ENCODE measurements around the gene AGAP5.

Gene AGAP5

DNA sequence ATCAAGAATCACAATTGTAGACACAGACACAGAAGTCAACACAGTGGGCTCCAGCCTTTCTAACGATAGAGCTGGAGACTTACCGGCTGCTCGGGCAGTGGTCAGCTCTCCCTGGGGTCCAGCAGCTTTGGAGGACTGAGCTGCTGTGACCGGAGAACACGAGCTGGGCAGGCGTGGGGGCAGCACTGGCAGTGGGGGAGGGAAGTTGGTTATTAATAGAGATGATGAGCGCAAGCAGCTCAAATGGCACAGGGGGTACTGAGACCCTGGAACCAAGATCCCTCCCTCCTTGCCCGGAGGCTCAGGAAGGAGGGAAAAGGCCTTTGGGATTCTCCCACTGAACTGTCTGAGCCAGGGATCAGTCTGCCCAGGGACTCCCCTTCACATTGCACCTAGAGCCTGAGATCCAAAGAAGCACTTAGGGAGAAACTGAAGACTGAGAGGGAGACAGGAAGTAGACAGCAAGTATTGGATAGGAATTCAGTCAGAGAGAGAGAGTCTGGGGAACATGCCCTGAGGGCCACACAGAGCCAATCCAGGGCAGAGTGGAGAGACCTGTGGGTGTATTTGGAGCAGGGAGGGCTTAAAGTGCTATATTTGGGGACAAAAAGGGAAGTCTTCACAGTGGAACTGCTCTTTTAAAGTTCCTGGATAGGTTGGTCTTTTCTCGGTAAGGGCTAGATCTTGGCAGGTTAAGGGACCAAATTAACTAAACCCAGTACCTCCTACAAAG, 56.4 kb downstream of the AGAP5 start, which contains the start of gene MYOZ1:
TSS of gene MYOZ1 (minus strand) at position 147 of the 733 bp plus-strand sequence. CDS start 1,457 bp downstream, outside the sequence.
- no peaks in the 10 kb centered on the region for H4K20me1 ChIP-seq
- H3K9ac ChIP-seq = no peak within 1 kb of the TSS
- H3K27me3 ChIP-seq = no peaks in the 10 kb centered on the region
- H3K9me3 ChIP-seq = no peaks in the 10 kb centered on the region
- no peak for TF ChIP-seq Cebpa-rat (IDR thresholded peaks at IDR 0.05)
- H3K4me2 ChIP-seq = no peak within 1 kb of the TSS
- H3K27ac ChIP-seq = no peak within 1 kb of the TSS
- no peaks in the 10 kb centered on the region for H3K36me3 ChIP-seq
- peaks cover 15% of the 10 kb centered on the region for H3K4me1 ChIP-seq
- no peak within 1 kb of the TSS for H3K4me3 ChIP-seq

DNA sequence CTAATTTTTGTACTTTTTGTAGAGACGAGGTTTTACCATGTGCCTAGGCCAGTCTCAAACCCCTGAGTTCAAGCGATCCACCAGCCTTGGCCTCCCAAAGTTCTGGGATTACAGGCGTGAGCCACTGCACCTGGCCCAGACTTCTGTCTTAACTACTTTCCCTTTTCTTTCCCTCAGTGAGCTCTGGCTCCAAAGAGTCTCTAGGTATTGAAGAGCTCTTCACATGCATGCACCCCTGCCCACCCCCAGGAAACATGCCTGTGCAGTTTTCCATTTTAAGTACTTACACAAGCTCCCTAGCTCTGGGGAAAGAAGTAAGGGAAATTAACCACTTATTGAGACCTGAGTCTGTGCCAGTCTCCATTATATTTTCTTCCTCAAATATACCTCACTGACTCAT, 58.6 kb downstream of the AGAP5 start:
- Histone ChIP-seq H3K4me3 (no peak overlapping the region), H3K9me3 (no peaks in the 10 kb centered on the region), H3K27me3 (no peaks in the 10 kb centered on the region), H3K36me3 (no peaks in the 10 kb centered on the region), H3K27ac (no peak overlapping the region), H3K9ac (no peak overlapping the region), H4K20me1 (no peaks in the 10 kb centered on the region), H3K4me1 (peaks cover 12% of the 10 kb centered on the region), H3K4me2 (no peak overlapping the region)
- no peak for TF ChIP-seq Cebpa-rat (IDR thresholded peaks at IDR 0.05)

DNA sequence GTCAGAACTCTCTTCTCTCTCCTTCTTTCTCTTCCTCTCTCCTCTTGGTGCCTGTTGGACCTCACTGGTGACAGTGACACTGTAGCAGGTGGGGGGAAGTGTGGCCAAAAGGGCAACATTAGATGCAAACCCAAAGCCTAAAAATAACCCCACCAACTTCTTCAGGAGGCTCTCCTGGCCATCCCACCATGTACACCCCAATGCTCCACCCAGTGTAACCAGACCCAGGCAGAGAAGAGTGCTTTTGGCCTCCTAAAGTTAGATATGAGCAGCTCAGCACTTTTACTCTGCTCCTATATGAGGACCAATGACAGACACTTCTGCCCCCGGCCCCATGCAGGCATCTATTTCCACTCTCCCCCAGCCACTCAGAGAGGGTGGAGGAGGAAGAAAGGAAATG, 62.1 kb downstream of the AGAP5 start:
- Histone ChIP-seq H3K4me3 (no peak overlapping the region), H3K36me3 (no peaks in the 10 kb centered on the region)

DNA sequence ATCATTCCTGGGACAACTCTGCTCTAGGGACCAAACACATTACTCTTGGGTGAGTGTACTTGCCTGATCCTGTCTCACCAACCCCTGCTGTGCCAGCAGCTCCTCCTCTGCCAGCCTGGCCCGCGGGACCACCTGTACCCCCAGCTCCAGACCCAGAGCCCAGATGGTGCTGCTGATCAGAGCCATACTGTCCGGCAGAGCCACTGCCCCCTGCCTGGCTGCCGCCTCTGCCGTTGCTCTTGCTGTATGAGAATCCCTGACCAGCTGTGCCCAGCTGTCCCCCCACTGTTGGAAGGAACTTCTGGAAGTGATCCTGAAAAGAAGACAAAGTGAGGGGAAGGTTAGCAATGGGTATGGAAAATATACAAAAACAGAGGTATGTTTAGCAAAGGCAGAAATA, 63.5 kb downstream of the AGAP5 start:
- Histone ChIP-seq H3K4me3 (no peak overlapping the region), H3K27me3 (no peaks in the 10 kb centered on the region), H3K4me1 (no peaks in the 10 kb centered on the region), H3K9me3 (no peaks in the 10 kb centered on the region), H3K4me2 (no peak overlapping the region), H4K20me1 (no peaks in the 10 kb centered on the region), H3K9ac (no peak overlapping the region), H3K27ac (no peak overlapping the region), H3K36me3 (no peaks in the 10 kb centered on the region)
- TF ChIP-seq Cebpa-rat (IDR thresholded peaks at IDR 0.05) = no peak

More for the DNA sequence above, 62.1 kb downstream of the AGAP5 start:
- Histone ChIP-seq H3K9ac (no peak overlapping the region), H4K20me1 (no peaks in the 10 kb centered on the region), H3K9me3 (no peaks in the 10 kb centered on the region), H3K4me1 (no peaks in the 10 kb centered on the region), H3K27me3 (no peaks in the 10 kb centered on the region), H3K4me2 (no peak overlapping the region), H3K27ac (no peak overlapping the region)
- no peak for TF ChIP-seq Cebpa-rat (IDR thresholded peaks at IDR 0.05)

DNA sequence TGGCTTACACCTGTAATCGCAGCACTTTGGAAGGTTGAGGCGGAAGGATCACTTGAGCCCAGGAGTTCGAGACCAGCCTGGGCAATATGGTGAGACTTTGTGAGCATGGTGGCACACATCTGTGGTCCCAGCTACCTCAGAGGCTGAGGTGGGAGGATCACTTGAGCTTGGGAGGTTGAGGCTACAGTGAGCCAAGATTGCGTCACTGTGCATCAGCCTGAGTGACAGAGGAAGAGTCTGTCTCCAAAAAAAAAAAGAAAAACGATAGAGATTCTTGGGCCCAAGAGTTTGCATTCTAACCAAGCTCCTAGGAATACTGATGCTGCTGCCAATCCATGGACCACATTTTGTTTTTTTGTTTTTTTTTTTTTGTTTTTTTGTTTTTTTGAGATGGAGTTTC, 68.7 kb downstream of the AGAP5 start:
- H3K36me3 ChIP-seq = no peaks in the 10 kb centered on the region
- no peaks in the 10 kb centered on the region for H4K20me1 ChIP-seq
- H3K4me2 ChIP-seq = no peak overlapping the region
- H3K9me3 ChIP-seq = no peaks in the 10 kb centered on the region
- H3K27ac ChIP-seq = no peak overlapping the region
- peaks cover 20% of the 10 kb centered on the region for H3K4me1 ChIP-seq
- 0 out of 2 replicates have a peak, but pooled peaks have one; percentile 10 for TF ChIP-seq Cebpa-rat (IDR thresholded peaks at IDR 0.05)
- H3K27me3 ChIP-seq = no peaks in the 10 kb centered on the region
- no peak overlapping the region for H3K9ac ChIP-seq
- H3K4me3 ChIP-seq = no peak overlapping the region

DNA sequence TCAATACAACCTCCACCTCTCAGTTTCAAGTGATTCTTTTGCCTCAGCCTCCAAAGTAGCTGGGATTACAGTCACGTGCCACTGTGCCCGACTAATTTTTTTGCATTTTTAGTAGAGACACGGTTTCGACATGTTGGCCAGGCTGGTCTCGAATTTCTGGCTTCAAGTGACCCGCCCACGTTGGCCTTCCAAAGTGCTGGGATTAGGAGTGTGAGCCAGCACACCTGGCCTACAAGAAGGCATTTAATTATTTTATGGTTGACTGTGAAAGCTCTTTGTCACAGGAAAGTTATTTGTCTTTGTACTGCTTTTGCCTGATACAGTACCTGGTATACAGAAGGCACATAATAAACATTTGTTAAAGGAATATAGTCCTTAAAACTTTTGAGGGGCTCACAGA, 69.5 kb downstream of the AGAP5 start:
- Histone ChIP-seq H3K27ac (no peak overlapping the region), H4K20me1 (no peaks in the 10 kb centered on the region), H3K9ac (no peak overlapping the region), H3K4me2 (no peak overlapping the region), H3K9me3 (no peaks in the 10 kb centered on the region), H3K4me3 (no peak overlapping the region), H3K36me3 (no peaks in the 10 kb centered on the region), H3K27me3 (no peaks in the 10 kb centered on the region), H3K4me1 (peaks cover 21% of the 10 kb centered on the region)
- TF ChIP-seq Cebpa-rat (IDR thresholded peaks at IDR 0.05) = no peak

DNA sequence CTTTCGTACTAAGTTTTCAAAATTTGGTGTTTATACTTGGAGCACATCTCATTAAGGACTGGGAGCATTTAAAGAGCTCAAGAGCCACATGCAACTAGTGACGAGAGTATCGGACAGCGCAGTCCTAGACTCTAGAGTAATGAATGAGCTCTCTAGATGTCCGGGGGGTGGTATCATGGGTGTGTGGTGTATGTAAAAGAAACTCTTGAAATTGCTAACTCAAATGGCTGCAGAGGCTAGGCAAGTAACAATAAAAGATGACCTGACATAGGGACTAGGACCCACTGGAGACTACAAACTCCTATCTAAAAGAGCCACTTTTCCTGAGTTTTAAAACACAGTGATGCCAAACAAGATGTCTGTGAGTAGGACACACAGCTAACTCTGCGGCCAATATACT, 70.6 kb downstream of the AGAP5 start:
- no peak for TF ChIP-seq Cebpa-rat (IDR thresholded peaks at IDR 0.05)
- Histone ChIP-seq H3K9me3 (no peaks in the 10 kb centered on the region), H3K27ac (no peak overlapping the region), H3K4me1 (peaks cover 21% of the 10 kb centered on the region), H3K4me2 (peak overlapping the region; percentile 83; the same call in 1 of the 2 replicates), H4K20me1 (no peaks in the 10 kb centered on the region), H3K4me3 (no peak overlapping the region), H3K27me3 (no peaks in the 10 kb centered on the region), H3K36me3 (no peaks in the 10 kb centered on the region), H3K9ac (no peak overlapping the region)

DNA sequence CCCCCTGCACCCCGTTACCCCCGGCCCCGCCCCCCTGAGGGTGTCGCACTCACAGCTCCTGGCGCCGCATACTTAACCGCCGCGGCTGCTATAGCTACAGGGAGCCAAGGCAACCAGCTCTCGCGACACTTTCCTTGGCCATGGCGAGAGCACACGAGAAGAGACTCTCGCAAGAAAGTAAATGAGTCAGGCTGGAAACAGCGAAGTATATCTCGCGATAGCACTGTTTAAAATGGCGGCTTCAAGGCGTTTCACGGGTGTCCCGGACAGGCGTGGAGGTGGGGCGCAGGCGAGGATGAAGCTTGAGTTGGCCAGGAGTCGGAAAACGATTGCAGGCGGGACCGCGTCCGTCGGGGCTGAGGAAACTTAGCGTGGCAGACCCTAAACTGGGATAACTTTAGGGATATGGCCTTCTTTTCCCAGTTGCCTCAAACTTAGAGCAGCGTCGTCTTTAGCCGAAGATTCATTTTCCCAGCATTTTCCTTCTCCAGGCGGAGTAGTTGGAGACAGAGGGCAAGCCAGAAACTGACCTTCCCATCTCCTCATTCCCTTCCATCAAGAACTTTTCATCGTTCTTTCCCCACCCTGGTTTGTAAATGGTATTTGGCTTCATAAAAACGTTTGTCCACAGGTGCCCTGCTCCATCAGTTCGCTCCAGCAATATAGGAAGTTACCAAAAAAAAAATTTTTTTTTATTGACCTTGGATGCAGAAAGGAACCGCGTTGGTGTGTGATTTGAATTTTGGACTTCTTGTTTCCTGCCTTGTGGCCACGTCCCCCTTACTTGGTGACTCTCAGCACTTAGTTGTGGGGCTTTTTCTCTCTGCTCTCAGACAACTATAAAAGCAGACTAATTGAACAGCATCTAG, 71.8 kb downstream of the AGAP5 start:
- Histone ChIP-seq H3K4me1 (peaks cover 21% of the 10 kb centered on the region), H3K36me3 (no peaks in the 10 kb centered on the region), H4K20me1 (no peaks in the 10 kb centered on the region), H3K27ac (peak overlapping the region; percentile 92), H3K4me3 (peak overlapping the region; percentile 90), H3K9me3 (no peaks in the 10 kb centered on the region), H3K27me3 (no peaks in the 10 kb centered on the region), H3K4me2 (peak overlapping the region; percentile 83), H3K9ac (peak overlapping the region; percentile 90)
- TF ChIP-seq Cebpa-rat (IDR thresholded peaks at IDR 0.05) = no peak

DNA sequence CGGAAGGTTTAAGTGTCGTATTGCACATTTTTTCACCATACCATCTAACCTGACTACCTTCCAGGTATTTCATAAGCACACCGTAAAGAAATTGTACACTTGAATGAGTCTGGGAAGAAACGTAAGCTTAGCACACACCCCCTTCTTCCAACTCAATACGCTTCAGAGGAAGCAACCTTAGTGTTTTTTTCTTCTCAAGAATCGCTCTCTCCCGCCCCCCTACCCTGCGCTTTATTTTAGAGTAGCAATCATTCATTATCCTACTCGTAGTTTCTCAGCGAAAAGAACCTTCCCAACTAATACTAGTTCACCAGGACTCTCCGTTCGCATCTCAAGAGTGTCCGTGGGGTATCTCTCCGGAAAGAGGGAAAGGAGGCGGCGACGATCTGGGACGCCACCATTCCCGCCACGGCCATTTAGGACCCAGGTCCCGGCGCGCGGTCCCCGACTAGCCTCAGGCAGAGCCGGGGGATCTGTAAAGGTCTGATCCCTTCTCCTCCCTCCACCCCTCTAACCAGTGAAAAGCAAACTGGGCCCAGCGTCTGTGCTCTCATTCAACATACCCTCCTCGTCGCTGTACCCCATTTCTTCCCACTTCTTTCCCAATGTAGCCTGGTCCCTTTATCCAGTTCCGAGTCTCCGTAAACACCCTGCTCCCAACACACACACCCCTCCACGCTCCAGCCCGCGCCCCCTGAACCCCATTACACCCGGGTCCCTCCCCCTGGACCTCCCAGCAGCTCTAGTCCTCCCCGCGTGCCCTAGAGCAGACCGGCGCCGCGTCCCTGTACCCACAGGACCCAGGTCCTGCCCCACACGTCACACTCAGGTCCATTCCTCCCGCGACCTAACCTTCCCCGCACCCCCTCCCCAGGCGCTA, 72.7 kb downstream of the AGAP5 start:
- Histone ChIP-seq H3K9me3 (no peaks in the 10 kb centered on the region), H3K27ac (0 out of 2 replicates have a peak overlapping the region, but pooled peaks have one; percentile 49), H3K36me3 (no peaks in the 10 kb centered on the region), H3K4me2 (peak overlapping the region; percentile 81), H3K4me1 (peaks cover 21% of the 10 kb centered on the region), H3K27me3 (no peaks in the 10 kb centered on the region), H4K20me1 (no peaks in the 10 kb centered on the region), H3K9ac (peak overlapping the region; percentile 86), H3K4me3 (peak overlapping the region; percentile 90)
- TF ChIP-seq Cebpa-rat (IDR thresholded peaks at IDR 0.05) = no peak

All from BLaER1 (cell line).